Measurements from ENCODE around the gene SBK2.

SBK2 gene

GRCh38 chr19:55481148-55481793 lies 55.7 kb downstream of the SBK2 start:
- no peak for TF ChIP-seq CTCF (IDR thresholded peaks at IDR 0.05; ENCODE audit: low read depth, low read length)
- Histone ChIP-seq H3K36me3 (peaks cover 10% of the 10 kb centered on the region), H3K27ac (peak overlapping the region; percentile 29; the same call in 1 of the 2 replicates), H3K9me3 (ENCODE audit: severe bottlenecking) (no peaks in the 10 kb centered on the region), H3K4me3 (ENCODE audit: low read depth, low read length) (no peak overlapping the region), H3K27me3 (ENCODE audit: insufficient read depth, low read depth, severe bottlenecking) (no peaks in the 10 kb centered on the region)
- no peak for DNase-seq

GRCh38 chr19:55479451-55480230 lies 57.3 kb downstream of the SBK2 start:
- Histone ChIP-seq H3K36me3 (peaks cover 6% of the 10 kb centered on the region; the same call in 1 of the 2 replicates), H3K27ac (no peak overlapping the region), H3K4me3 (ENCODE audit: low read depth, low read length) (no peak overlapping the region), H3K27me3 (ENCODE audit: insufficient read depth, low read depth, severe bottlenecking) (no peaks in the 10 kb centered on the region), H3K9me3 (ENCODE audit: severe bottlenecking) (no peaks in the 10 kb centered on the region)
- no peak for TF ChIP-seq CTCF (IDR thresholded peaks at IDR 0.05; ENCODE audit: low read depth, low read length)
- no peak for DNase-seq

- DNase-seq, result no peak
- peaks cover 6% of the 10 kb centered on the region; the same call in 1 of the 2 replicates for H3K36me3 ChIP-seq
- TF ChIP-seq CTCF (IDR thresholded peaks at IDR 0.05; ENCODE audit: low read depth, low read length), result no peak
Measured at GRCh38 chr19:55479045-55479444, 57.9 kb downstream of the SBK2 start.

More at GRCh38 chr19:55479045-55479444, 57.9 kb downstream of the SBK2 start:
- H3K27ac ChIP-seq, result no peak overlapping the region
- H3K27me3 ChIP-seq (ENCODE audit: insufficient read depth, low read depth, severe bottlenecking), result no peaks in the 10 kb centered on the region
- H3K4me3 ChIP-seq (ENCODE audit: low read depth, low read length), result no peak overlapping the region
- H3K9me3 ChIP-seq (ENCODE audit: severe bottlenecking), result no peaks in the 10 kb centered on the region

Data from WERI-Rb-1 (cell line).